T-helper 17 cell (primary cell): ENCODE results near the gene VSIG4. TPM values are rescaled to one million over a fixed set of nuclear protein-coding genes. Genes with fewer than 3 reads are reported as not detected.

Experiments used
- total RNA-seq, 4 donors: library from RNA in 2 of 4; stranded (reverse) in 2 of 4; gene quantifications; one replicate each; pipeline ENCODE4 v1.2.3 and lab custom pipeline; 2022 to 2026

Gene VSIG4
- total RNA-seq, 2 donors from 2014 or later = 0.60 TPM; not detected in 1

Other genes starting within 250 kb of the VSIG4 start
- gene HEPH, start 124.2 kb upstream of the VSIG4 start, total RNA-seq = under 1 TPM in 1 of 2 donors, not detected in 1; 0.29 TPM